T-cell (primary cell): Measurements from ENCODE around the gene GIMD1. TPM values are rescaled to one million over a fixed set of nuclear protein-coding genes. Genes with fewer than 3 reads are reported as not detected.
"Not testable (repeated sequence)": the region's sequence is repeated elsewhere in the genome, so short reads cannot be mapped to it uniquely, and the experiment has no call there.

Source experiments
- ATAC-seq, 4 experiments: fragments of 200-7000 bp in 3 of 4; fragments of 150-1000 bp in 1 of 4; cut with Tn5 transposase; replicated peaks in 1 of 4; 1 replicate in 3 of 4; 2 replicates in 1 of 4; pipeline ENCODE4 v1.10.0; 2021; ENCODE audit warnings: moderate library complexity in 3 of 4, mild to moderate bottlenecking in 2 of 4, moderate number of reproducible peaks in 1 of 4
- CTCF ChIA-PET, 2 donors: fragments of 300-600 bp; sonication (Branson Sonifier 250); formaldehyde crosslinking; loops; one replicate each; lab custom pipeline; 2022; ENCODE audit warnings: antibody characterized with exemption in 2 of 2; lab: Charles Lee
- POLR2A ChIA-PET, 2 donors: fragments of 300-600 bp; sonication (Branson Sonifier 250); formaldehyde crosslinking; loops; one replicate each; lab custom pipeline; 2022; ENCODE audit warnings: antibody characterized with exemption in 2 of 2; lab: Charles Lee
- DNase-seq, 35 experiments: peaks; one replicate each; pipeline versions ENCODE4 v3.0.0 to v3.0.0-alpha.2; 2013 to 2023
- H3K27ac ChIP-seq: one replicate; pipeline ENCODE4 v1.5.1; 2013; ENCODE audit warnings: low read length
- H3K27me3 ChIP-seq, 2 experiments: replicated peaks in 1 of 2; 1 replicate in 1 of 2; 2 replicates in 1 of 2; pipeline versions ENCODE4 v1.6.1 to v1.7.0; 2013; ENCODE audit warnings: low read length in 1 of 2, mixed read lengths in 1 of 2; ENCODE audit not compliant: control insufficient read depth in 2 of 2, insufficient read depth in 2 of 2; ENCODE audit errors: extremely low read depth in 1 of 2
- H3K36me3 ChIP-seq, 2 donors: 1 replicate in 1 of 2; 2 replicates in 1 of 2; pipeline versions ENCODE4 v1.6.1 to v1.7.0; 2013; ENCODE audit warnings: low read length in 1 of 2; ENCODE audit not compliant: control insufficient read depth in 2 of 2, insufficient read depth in 1 of 2; ENCODE audit errors: extremely low read depth in 1 of 2
- H3K4me1 ChIP-seq, 2 experiments: 1 replicate in 1 of 2; 2 replicates in 1 of 2; pipeline versions ENCODE4 v1.6.1 to v1.7.0; 2013; ENCODE audit warnings: low read length in 2 of 2, mixed read lengths in 1 of 2; ENCODE audit not compliant: insufficient read depth in 2 of 2, control insufficient read depth in 1 of 2; ENCODE audit errors: extremely low read depth in 1 of 2
- H3K4me3 ChIP-seq, 2 donors: 1 replicate in 1 of 2; 2 replicates in 1 of 2; pipeline versions ENCODE4 v1.5.1 to v1.7.0; 2013; ENCODE audit warnings: mild to moderate bottlenecking in 2 of 2, low read length in 1 of 2, moderate library complexity in 1 of 2; ENCODE audit not compliant: control insufficient read depth in 1 of 2; ENCODE audit errors: extremely low read depth in 1 of 2
- H3K9me3 ChIP-seq: 2 replicates; pipeline ENCODE4 v1.7.0; 2013
- H3K27ac Mint-ChIP-seq, 2 donors: one replicate each; pipeline ENCODE4 v1.8.0; 2020 to 2021; ENCODE audit warnings: mild to moderate bottlenecking in 2 of 2, mixed read lengths in 2 of 2
- H3K27me3 Mint-ChIP-seq, 2 donors: one replicate each; pipeline ENCODE4 v1.8.0; 2021 to 2022; ENCODE audit warnings: mixed read lengths in 2 of 2
- H3K36me3 Mint-ChIP-seq: one replicate; pipeline ENCODE4 v1.8.0; 2021; ENCODE audit warnings: mixed read lengths
- H3K4me1 Mint-ChIP-seq, 3 donors: one replicate each; pipeline ENCODE4 v1.8.0; 2020 to 2022; ENCODE audit warnings: mixed read lengths in 3 of 3, mild to moderate bottlenecking in 1 of 3
- H3K4me3 Mint-ChIP-seq, 3 donors: one replicate each; pipeline ENCODE4 v1.8.0; 2020 to 2022; ENCODE audit warnings: mild to moderate bottlenecking in 3 of 3, mixed read lengths in 3 of 3, moderate library complexity in 3 of 3
- H3K9me3 Mint-ChIP-seq, 3 donors: one replicate each; pipeline ENCODE4 v1.8.0; 2020 to 2022; ENCODE audit warnings: mixed read lengths in 3 of 3
- WGBS: methylation state at CpG from one replicate; pipeline ENCODE4 v1.1.5; 2013; ENCODE audit warnings: missing lambda C conversion rate; ENCODE audit not compliant: insufficient coverage; 5-methylcytosine and 5-hydroxymethylcytosine counted together
- total RNA-seq, 35 experiments: library from RNA in 6 of 35; stranded (reverse) in 6 of 35; fragments of 120-200 nt in 1 of 35; gene quantifications; one replicate each; pipeline versions ENCODE4 v1.2.1 to v1.2.4 and lab custom pipeline; 2013 to 2026

Gene GIMD1
- total RNA-seq, result not detected
- not detected for total RNA-seq (2013)
- 0 to 0.06 (median 0) reads per million in 29 experiments for total RNA-seq (lab: John Stamatoyannopoulos, UW)

DNA sequence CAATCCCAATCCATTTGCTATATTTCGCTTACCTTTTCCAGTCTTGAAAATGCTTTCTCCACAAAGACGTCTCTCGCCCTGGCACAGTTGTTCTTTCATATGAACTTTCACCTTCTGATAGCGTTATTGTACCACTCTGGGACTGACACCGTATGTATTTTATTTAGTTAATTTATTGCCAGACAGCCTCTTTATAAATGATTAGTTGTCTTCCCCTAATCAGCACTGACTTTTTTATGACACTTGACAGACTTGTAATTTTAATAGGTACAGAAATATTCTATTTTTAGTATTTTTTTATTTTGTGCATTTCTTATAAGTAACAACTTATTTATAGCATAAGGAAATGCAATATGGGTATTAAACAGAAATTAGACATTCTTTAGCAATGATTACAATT, at the start of gene GIMD1:
GIMD1 (minus strand) TSS at position 101 of the 400 bp plus-strand sequence. CDS start 1,343 bp downstream, outside the sequence.
- Histone ChIP-seq H3K27me3 (peaks cover 0 to 4% of the 10 kb centered on the region in 2 experiments), H3K4me3 (no peak within 1 kb of the TSS), H3K4me1 (no peaks in the 10 kb centered on the region), H3K27ac (no peak within 1 kb of the TSS), H3K36me3 (no peaks in the 10 kb centered on the region), H3K9me3 (no peaks in the 10 kb centered on the region)
- H3K36me3 Mint-ChIP-seq, result no peaks in the 10 kb centered on the region
- ChIA-PET POLR2A (interaction anchor here in 1 of 2 donors (0.6 kb wide), 1 partner anchor 58 kb away, joined by 3 read pairs; no protein-coding TSS in a partner anchor), CTCF (no interaction called here)
- peaks cover 17 to 24% of the 10 kb centered on the region in 2 donors for H3K27me3 Mint-ChIP-seq
- DNase-seq (no peak), ATAC-seq (no peak)
- H3K4me3 Mint-ChIP-seq, result no peak within 1 kb of the TSS
- no peaks in the 10 kb centered on the region for H3K9me3 Mint-ChIP-seq
- H3K27ac Mint-ChIP-seq, result no peak within 1 kb of the TSS
- H3K4me1 Mint-ChIP-seq, result peaks cover 0 to 3% (median 0%) of the 10 kb centered on the region in 3 donors
- no CpG with 5 or more reads among the region's 5 CpGs for WGBS

DNA sequence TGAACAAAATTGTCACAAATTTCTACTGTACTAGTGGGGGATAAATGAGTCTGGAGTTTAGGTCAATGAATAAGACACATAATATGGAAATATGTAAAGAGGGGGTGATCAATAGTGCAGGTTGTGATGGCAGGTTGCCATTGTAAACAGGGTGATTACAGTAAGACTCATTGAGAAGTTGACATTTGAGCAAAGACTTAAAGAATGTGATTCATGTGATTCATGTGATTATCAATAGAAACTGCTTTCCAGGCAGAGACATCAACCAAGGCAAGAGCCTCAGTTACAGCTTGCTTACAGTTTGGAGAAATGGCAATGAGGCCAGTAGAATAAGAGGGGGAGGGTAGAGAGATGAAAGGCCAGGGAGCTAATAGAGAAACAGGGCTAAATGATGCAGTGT, 45.8 kb upstream of the GIMD1 start:
- Histone ChIP-seq H3K27me3 (peaks cover 0 to 2% of the 10 kb centered on the region in 2 experiments), H3K9me3 (no peaks in the 10 kb centered on the region), H3K4me3 (no peak overlapping the region), H3K4me1 (no peaks in the 10 kb centered on the region), H3K27ac (no peak overlapping the region), H3K36me3 (no peaks in the 10 kb centered on the region)
- Mint-ChIP-seq H3K27me3 (peaks cover 2 to 21% of the 10 kb centered on the region in 2 donors), H3K36me3 (no peaks in the 10 kb centered on the region), H3K4me1 (no peaks in the 10 kb centered on the region), H3K4me3 (no peak overlapping the region), H3K27ac (no peak overlapping the region), H3K9me3 (peaks cover 0 to 4% (median 0%) of the 10 kb centered on the region in 3 donors)
- POLR2A ChIA-PET, result no interaction called here
- DNase-seq (no peak), ATAC-seq (no peak)
- CTCF ChIA-PET, result no interaction called here

DNA sequence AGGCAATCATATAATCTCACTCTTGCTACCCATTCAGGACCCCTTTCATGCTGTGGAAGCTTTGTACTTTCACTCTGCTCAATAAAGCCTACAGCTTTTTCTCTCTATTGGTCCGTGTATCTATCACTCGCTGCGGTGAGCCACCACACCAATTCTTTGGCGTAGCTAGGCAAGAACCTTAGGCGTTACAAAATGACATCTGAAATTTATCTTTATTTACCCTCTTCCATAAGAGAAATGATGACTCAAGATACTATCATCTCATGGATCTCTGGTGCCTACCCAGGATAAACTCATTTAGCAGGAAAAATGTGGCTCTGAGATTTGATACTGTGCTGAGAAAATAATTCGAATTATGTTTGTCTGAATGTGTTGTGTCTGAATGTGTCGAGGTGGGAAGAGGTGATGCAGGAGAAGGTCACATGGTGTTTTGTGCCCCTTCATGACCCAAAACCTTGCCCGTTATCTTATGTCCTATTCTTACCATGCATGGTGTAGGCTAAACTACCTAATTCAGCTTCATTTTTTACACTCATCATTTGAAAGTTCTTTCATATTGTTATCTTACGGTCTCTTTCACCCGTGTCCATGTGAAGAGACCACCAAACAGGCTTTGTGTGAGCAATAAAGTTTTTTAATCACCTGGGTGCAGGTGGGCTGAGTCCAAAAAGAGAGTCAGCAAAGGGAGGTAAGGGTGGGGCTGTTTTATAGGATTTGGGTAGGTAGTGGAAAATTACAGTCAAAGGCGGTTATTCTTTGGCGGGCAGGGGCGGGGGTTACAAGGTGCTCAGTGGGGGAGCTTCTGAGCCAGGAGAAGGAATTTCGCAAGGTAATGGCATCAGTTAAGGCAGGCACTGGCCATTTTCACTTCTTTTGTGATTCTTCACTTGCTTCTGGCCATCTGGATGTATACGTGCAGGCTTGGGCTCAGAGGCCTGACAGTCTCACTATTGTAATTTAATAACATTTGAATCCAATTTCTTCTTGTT, 41.6 kb upstream of the GIMD1 start:
- Mint-ChIP-seq H3K27ac (no peak overlapping the region), H3K36me3 (no peaks in the 10 kb centered on the region), H3K4me3 (no peak overlapping the region), H3K9me3 (peaks cover 0 to 11% (median 0%) of the 10 kb centered on the region in 3 donors), H3K27me3 (peaks cover 4 to 15% of the 10 kb centered on the region in 2 donors), H3K4me1 (no peaks in the 10 kb centered on the region)
- H3K27ac ChIP-seq, result no peak overlapping the region
- DNase-seq (no peak), ATAC-seq (no peak)
- no peak overlapping the region for H3K4me3 ChIP-seq
- ChIA-PET POLR2A (no interaction called here), CTCF (no interaction called here)
- no peaks in the 10 kb centered on the region for H3K9me3 ChIP-seq
- H3K36me3 ChIP-seq, result no peaks in the 10 kb centered on the region
- no peaks in the 10 kb centered on the region for H3K4me1 ChIP-seq
- WGBS, result 97% methylated on average over 5 of the region's 15 CpGs
- no peaks in the 10 kb centered on the region for H3K27me3 ChIP-seq

DNA sequence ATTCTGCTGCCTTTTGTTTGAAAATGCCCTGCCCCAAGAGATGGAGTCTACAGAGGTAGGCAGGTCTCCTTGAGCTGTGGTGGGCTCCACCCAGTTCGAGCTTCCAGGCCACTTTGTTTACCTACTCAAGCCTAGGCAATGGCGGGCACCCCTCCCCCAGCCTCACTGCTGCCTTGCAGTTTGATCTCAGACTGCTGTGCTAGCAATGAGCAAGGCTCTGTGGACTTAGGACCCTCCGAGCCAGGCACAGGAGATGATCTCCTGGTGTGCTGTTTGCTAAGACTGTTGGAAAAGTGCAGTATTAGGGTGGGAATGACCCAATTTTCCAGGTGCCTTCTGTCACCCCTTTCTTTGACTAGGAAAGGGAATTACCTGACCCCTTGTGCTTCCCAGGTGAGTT, 39.4 kb upstream of the GIMD1 start:
- H3K4me1 ChIP-seq, ATAC-seq, H3K4me3 ChIP-seq, H3K4me1 Mint-ChIP-seq, DNase-seq, H3K27ac Mint-ChIP-seq, H3K4me3 Mint-ChIP-seq, H3K9me3 ChIP-seq, POLR2A ChIA-PET, H3K36me3 ChIP-seq, H3K36me3 Mint-ChIP-seq, H3K27ac ChIP-seq, H3K27me3 ChIP-seq: not testable (repeated sequence)
- peaks cover 2 to 11% of the 10 kb centered on the region in 2 donors for H3K27me3 Mint-ChIP-seq
- 67% methylated on average over 3 of the region's 3 CpGs for WGBS
- CTCF ChIA-PET, result interaction anchor here in 1 of 2 donors (0.7 kb wide), 1 partner anchor 1469 kb away, joined by 3 read pairs; no protein-coding TSS in a partner anchor
- H3K9me3 Mint-ChIP-seq, result peaks cover 0 to 11% (median 0%) of the 10 kb centered on the region in 3 donors

DNA sequence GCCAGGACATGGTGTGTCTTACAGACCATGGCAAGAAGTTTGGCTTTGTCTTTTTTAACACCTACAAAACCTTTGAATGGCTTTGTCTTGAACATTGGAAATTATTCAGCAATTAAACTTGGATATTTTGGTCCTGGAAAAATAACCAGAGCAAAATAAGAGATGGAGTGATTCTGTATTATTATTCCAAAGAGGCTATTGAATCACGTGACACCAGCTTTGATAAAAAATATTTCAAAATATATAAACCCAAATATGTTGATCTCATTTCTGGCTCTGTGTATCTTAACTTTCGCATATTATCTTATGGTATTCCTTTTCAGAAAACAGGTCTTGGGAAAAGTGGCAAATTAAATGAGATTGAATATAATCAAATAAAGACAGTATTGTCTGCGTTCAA, 32.6 kb upstream of the GIMD1 start:
- WGBS, result no CpG with 5 or more reads among the region's 3 CpGs
- Mint-ChIP-seq H3K4me1 (no peaks in the 10 kb centered on the region), H3K27ac (no peak overlapping the region), H3K36me3 (no peaks in the 10 kb centered on the region), H3K9me3 (peaks cover 11 to 19% (median 17%) of the 10 kb centered on the region in 3 donors), H3K4me3 (no peak overlapping the region), H3K27me3 (no peaks in the 10 kb centered on the region)
- H3K27me3 ChIP-seq, result no peaks in the 10 kb centered on the region
- CTCF ChIA-PET, result interaction anchor here in 1 of 2 donors (0.6 kb wide), 1 partner anchor 32 kb away, joined by 4 read pairs; no protein-coding TSS in a partner anchor
- H3K27ac ChIP-seq, result no peak overlapping the region
- ATAC-seq (no peak), DNase-seq (no peak)
- no peaks in the 10 kb centered on the region for H3K4me1 ChIP-seq
- H3K36me3 ChIP-seq, result no peaks in the 10 kb centered on the region
- no peaks in the 10 kb centered on the region for H3K9me3 ChIP-seq
- POLR2A ChIA-PET, result no interaction called here
- H3K4me3 ChIP-seq, result no peak overlapping the region

DNA sequence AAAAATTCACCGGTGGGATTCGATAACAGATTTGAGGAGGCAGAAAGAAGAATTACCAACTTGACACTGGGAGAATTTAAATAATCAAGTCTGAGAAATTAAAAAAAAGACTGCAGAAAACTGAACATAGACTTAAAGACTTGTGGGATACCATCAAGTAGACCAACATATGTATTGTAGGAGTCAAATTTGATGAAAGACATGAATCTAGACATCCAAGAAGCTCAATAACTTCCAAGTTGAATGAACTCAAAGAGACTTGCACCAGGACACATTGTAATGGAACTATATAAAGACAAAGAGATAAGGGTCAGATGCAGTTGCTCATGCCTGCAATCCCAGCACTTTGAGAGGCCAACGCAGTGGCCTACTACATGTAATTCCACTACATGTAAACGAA, 30.3 kb upstream of the GIMD1 start:
- H3K4me1 ChIP-seq, H3K4me3 Mint-ChIP-seq, H3K27me3 Mint-ChIP-seq, DNase-seq, H3K27ac Mint-ChIP-seq, H3K27me3 ChIP-seq, H3K36me3 ChIP-seq, H3K27ac ChIP-seq, ATAC-seq, H3K4me3 ChIP-seq, POLR2A ChIA-PET, CTCF ChIA-PET, H3K36me3 Mint-ChIP-seq, H3K4me1 Mint-ChIP-seq, H3K9me3 ChIP-seq: not testable (repeated sequence)
- no CpG with 5 or more reads among the region's 4 CpGs for WGBS
- H3K9me3 Mint-ChIP-seq, result peaks cover 22 to 37% (median 22%) of the 10 kb centered on the region in 3 donors
